DND-41 (cell line): ENCODE data around the gene AKAP13.

ENCODE experiments used
- ATAC-seq: fragments of 200-7000 bp; cut with Tn5 transposase; 3 replicates; pipeline ENCODE4 v1.9.1; 2021; ENCODE audit warnings: low read depth; ENCODE audit not compliant: insufficient read depth
- DNase-seq: peaks from one replicate; pipeline ENCODE4 v3.0.0-alpha.2; 2020
- H2AFZ ChIP-seq: 2 replicates; pipeline ENCODE4 v1.6.0; 2012; ENCODE audit warnings: low read depth, low read length
- H3K27ac ChIP-seq: 2 replicates; pipeline ENCODE4 v1.5.1; 2012; ENCODE audit warnings: low read length, inconsistent platforms
- H3K27me3 ChIP-seq: fragments of 200-600 bp; sonication (generic); 2 replicates; pipeline ENCODE4 v1.6.0; 2012; ENCODE audit warnings: low read length, mild to moderate bottlenecking, inconsistent platforms; ENCODE audit not compliant: insufficient read depth, poor library complexity
- H3K36me3 ChIP-seq: 2 replicates; pipeline ENCODE4 v1.5.1; 2012; ENCODE audit warnings: low read length, inconsistent platforms; ENCODE audit not compliant: insufficient read depth
- H3K4me1 ChIP-seq: 2 replicates; pipeline ENCODE4 v1.5.1; 2012; ENCODE audit warnings: mild to moderate bottlenecking, low read length; ENCODE audit not compliant: insufficient read depth
- H3K4me2 ChIP-seq: 2 replicates; pipeline ENCODE4 v1.6.0; 2012; ENCODE audit warnings: mild to moderate bottlenecking, moderate library complexity, low read length, inconsistent platforms; ENCODE audit not compliant: insufficient read depth
- H3K4me3 ChIP-seq, 2 experiments: fragments of 200-600 bp in 1 of 2; shearing (Covaris generic) in 1 of 2; 2 replicates each; pipeline ENCODE4 v1.5.1; 2012 to 2016; ENCODE audit warnings: inconsistent platforms in 2 of 2, low read length in 2 of 2, mild to moderate bottlenecking in 2 of 2, low read depth in 1 of 2, moderate library complexity in 1 of 2
- H3K79me2 ChIP-seq: 2 replicates; pipeline ENCODE4 v1.6.0; 2012; ENCODE audit warnings: low read length, inconsistent platforms; ENCODE audit not compliant: insufficient read depth
- H3K9ac ChIP-seq: 2 replicates; pipeline ENCODE4 v1.6.0; 2012; ENCODE audit warnings: low read depth, mild to moderate bottlenecking, inconsistent platforms, low read length, moderate library complexity
- H3K9me3 ChIP-seq: 2 replicates; pipeline ENCODE4 v1.5.1; 2012; ENCODE audit warnings: low read length, moderate library complexity, mild to moderate bottlenecking, inconsistent platforms; ENCODE audit not compliant: insufficient read depth, severe bottlenecking
- H4K20me1 ChIP-seq: 2 replicates; pipeline ENCODE4 v1.6.0; 2012; ENCODE audit warnings: low read length; ENCODE audit not compliant: insufficient read depth
- EZH2 ChIP-seq: IDR thresholded peaks from 3 replicates; pipeline ENCODE4 v1.6.1; 2012; ENCODE audit warnings: borderline replicate concordance, low read depth, mild to moderate bottlenecking, moderate library complexity, low read length, inconsistent platforms; ENCODE audit not compliant: severe bottlenecking
- TF ChIP-seq, protein P1 (sequence below): IDR thresholded peaks from 2 replicates; pipeline ENCODE4 v1.5.1; 2012; ENCODE audit warnings: borderline replicate concordance, low read length, moderate library complexity, mild to moderate bottlenecking; ENCODE audit not compliant: poor library complexity, severe bottlenecking; ENCODE audit errors: extremely low read depth

AKAP13 gene

DNA sequence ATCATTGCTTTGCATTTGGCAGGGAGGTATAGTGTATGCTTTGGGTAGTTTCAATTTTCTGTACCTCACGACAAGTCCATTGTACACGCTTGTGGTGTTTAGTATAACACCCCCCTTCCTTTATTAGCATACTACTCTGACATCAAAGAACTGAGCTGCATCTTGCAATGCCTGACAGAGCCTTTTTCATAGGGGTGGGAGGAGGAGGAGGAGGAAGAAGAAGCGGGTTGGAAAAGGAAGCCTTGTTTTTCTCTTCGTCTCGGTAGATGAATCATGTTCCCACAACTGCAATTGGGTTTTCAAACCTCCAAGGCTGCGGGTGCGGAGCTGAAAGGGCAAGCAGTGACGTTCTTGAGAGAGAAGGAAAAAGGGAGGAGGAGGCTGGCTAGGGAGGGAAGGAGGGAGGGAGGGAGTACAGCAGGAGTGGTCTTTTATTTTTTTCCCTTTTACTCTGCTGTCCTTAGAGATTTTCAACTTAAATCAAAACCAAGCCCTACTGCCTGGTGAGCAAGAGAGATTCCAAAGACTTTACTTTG lies 238.6 kb downstream of the AKAP13 start:
- DNase-seq = peak; percentile 66
- H3K4me2 ChIP-seq = peak overlapping the region; percentile 63
- TF ChIP-seq, protein P1, sequence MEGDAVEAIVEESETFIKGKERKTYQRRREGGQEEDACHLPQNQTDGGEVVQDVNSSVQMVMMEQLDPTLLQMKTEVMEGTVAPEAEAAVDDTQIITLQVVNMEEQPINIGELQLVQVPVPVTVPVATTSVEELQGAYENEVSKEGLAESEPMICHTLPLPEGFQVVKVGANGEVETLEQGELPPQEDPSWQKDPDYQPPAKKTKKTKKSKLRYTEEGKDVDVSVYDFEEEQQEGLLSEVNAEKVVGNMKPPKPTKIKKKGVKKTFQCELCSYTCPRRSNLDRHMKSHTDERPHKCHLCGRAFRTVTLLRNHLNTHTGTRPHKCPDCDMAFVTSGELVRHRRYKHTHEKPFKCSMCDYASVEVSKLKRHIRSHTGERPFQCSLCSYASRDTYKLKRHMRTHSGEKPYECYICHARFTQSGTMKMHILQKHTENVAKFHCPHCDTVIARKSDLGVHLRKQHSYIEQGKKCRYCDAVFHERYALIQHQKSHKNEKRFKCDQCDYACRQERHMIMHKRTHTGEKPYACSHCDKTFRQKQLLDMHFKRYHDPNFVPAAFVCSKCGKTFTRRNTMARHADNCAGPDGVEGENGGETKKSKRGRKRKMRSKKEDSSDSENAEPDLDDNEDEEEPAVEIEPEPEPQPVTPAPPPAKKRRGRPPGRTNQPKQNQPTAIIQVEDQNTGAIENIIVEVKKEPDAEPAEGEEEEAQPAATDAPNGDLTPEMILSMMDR = no peak
- TF ChIP-seq EZH2 = no peak
- peak overlapping the region; percentile 54 for H3K27ac ChIP-seq
- H2AFZ ChIP-seq = peak overlapping the region; percentile 38
- H3K27me3 ChIP-seq = no peaks in the 10 kb centered on the region
- H3K79me2 ChIP-seq = no peaks in the 10 kb centered on the region; the same call in 1 of the 2 replicates
- no peaks in the 10 kb centered on the region for H4K20me1 ChIP-seq
- ATAC-seq = peak; percentile 92
- peak overlapping the region; percentile 0 to 50; a peak in 3 of 4 replicates for H3K4me3 ChIP-seq
- H3K36me3 ChIP-seq = no peaks in the 10 kb centered on the region
- H3K9me3 ChIP-seq = no peaks in the 10 kb centered on the region
- peak overlapping the region; percentile 47 for H3K9ac ChIP-seq
- H3K4me1 ChIP-seq = peaks cover 52% of the 10 kb centered on the region

DNA sequence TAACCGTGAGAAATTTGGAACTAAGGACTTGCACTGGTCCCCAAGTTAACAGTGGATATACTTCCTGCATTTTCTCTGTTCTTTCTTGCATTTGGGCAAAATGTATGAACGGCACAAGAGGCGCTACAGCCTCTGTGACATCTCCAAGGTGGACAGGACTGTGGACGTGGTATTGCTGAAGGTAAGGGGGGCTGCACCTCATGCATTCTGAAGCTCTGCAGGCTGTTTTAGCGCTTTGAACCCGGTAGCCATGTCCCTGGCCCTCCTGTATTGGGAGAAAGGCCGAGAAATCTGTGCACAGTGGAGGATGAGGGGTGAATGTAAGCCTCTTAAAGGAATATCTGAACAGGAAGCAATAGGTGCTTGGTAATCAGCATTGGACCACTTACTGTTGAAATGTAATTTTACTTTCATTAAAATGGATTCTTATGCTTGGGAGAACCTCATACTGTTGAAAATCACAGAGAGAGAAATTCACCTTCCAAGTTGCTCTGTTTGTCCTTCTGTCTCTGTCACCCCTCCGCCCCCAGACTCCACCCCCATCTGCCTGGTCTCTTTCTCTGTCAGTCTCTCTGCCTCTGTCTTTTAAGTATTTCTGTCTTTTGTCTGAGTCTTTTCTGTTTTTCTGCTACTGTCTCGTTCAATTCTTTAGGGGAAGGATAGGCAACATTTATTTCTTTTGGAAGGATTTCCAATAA lies 239.7 kb downstream of the AKAP13 start:
- TF ChIP-seq, protein P1 = no peak
- no peak for TF ChIP-seq EZH2
- DNase-seq (peak; percentile 11), ATAC-seq (no peak)
- H3K9ac ChIP-seq = peak overlapping the region; percentile 47
- peak overlapping the region; percentile 54 for H3K27ac ChIP-seq
- H3K79me2 ChIP-seq = no peaks in the 10 kb centered on the region; the same call in 1 of the 2 replicates
- peak overlapping the region; percentile 63 for H3K4me2 ChIP-seq
- no peaks in the 10 kb centered on the region for H3K9me3 ChIP-seq
- H4K20me1 ChIP-seq = no peaks in the 10 kb centered on the region
- peak overlapping the region in 1 of 2 experiments; percentile 50; a peak in 2 of 4 replicates for H3K4me3 ChIP-seq
- peaks cover 63% of the 10 kb centered on the region for H3K4me1 ChIP-seq
- H3K27me3 ChIP-seq = no peaks in the 10 kb centered on the region
- peak overlapping the region; percentile 12; the same call in 1 of the 2 replicates for H2AFZ ChIP-seq
- H3K36me3 ChIP-seq = no peaks in the 10 kb centered on the region

DNA sequence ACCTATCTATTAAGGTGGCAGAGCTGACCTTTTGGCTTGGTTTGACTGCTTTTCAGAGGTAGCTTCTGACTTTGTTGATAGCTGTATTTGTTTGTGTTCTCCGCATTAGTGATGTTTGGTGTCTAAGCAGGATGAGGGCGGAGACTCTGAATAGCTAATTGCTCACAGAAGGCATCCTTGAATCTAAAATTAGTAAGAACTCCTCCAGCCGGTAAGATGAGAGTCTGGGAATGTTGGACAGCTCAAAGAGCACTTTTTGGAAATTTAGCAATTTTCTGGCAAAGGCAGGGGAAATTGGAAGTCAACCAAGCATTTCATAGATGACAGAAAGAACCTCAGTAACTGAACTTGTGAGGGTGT lies 240.3 kb downstream of the AKAP13 start:
- no peak overlapping the region for H2AFZ ChIP-seq
- DNase-seq = no peak
- ATAC-seq = no peak
- H3K27ac ChIP-seq = peak overlapping the region; percentile 54; the same call in 1 of the 2 replicates
- no peaks in the 10 kb centered on the region for H4K20me1 ChIP-seq
- H3K79me2 ChIP-seq = no peaks in the 10 kb centered on the region; the same call in 1 of the 2 replicates
- H3K9ac ChIP-seq = peak overlapping the region; percentile 47; the same call in 1 of the 2 replicates
- H3K4me2 ChIP-seq = peak overlapping the region; percentile 63
- H3K4me1 ChIP-seq = peaks cover 68% of the 10 kb centered on the region
- no peaks in the 10 kb centered on the region for H3K27me3 ChIP-seq
- H3K9me3 ChIP-seq = no peaks in the 10 kb centered on the region
- no peak for TF ChIP-seq EZH2
- TF ChIP-seq, protein P1 = no peak
- H3K4me3 ChIP-seq = peak overlapping the region in 1 of 2 experiments; percentile 50; a peak in 1 of 4 replicates
- H3K36me3 ChIP-seq = no peaks in the 10 kb centered on the region
